ENCODE results near the gene NPHS1.

Gene NPHS1

GRCh38 chr19:35789195-35789977 lies 62.9 kb downstream of the NPHS1 start:
- H3K9me3 ChIP-seq (ENCODE audit: insufficient read depth, low read depth, low read length) = no peaks in the 10 kb centered on the region
- H3F3A ChIP-seq (ENCODE audit: low read depth) = no peaks in the 10 kb centered on the region
- no peaks in the 10 kb centered on the region for H3K79me2 ChIP-seq (ENCODE audit: insufficient read depth, low read length)
- H3K9me2 ChIP-seq (replicated peaks; ENCODE audit: low read depth, low read length) = no peaks in the 10 kb centered on the region
- H3K4me2 ChIP-seq (ENCODE audit: low read depth, low read length, poor library complexity, severe bottlenecking) = no peak overlapping the region
- H3K4me1 ChIP-seq (ENCODE audit: insufficient read depth, low read length, poor library complexity, severe bottlenecking) = no peaks in the 10 kb centered on the region
- H3K27me3 ChIP-seq (ENCODE audit: insufficient read depth, low read length, poor library complexity, severe bottlenecking) = no peaks in the 10 kb centered on the region
- no peaks in the 10 kb centered on the region; the same call in 1 of the 2 replicates for H3K36me3 ChIP-seq (ENCODE audit: insufficient read depth, low read length)
- TF ChIP-seq CTCF (conservative IDR thresholded peaks at IDR 0.05; ENCODE audit: low read length) = no peak
- TF ChIP-seq EZH2phosphoT487 (IDR thresholded peaks at IDR 0.05; ENCODE audit: borderline replicate concordance) = no peak
- H3K9ac ChIP-seq (ENCODE audit: low read depth, low read length, poor library complexity, severe bottlenecking) = no peak overlapping the region
- no peak overlapping the region for H2AFZ ChIP-seq (ENCODE audit: low read length)
- H4K20me1 ChIP-seq (ENCODE audit: insufficient read depth, low read length, poor library complexity, severe bottlenecking) = peaks cover 3% of the 10 kb centered on the region
- H3K4me3 ChIP-seq (ENCODE audit: low read length, poor library complexity, severe bottlenecking) = no peak overlapping the region

GRCh38 chr19:35788205-35788960 lies 63.9 kb downstream of the NPHS1 start:
- Histone ChIP-seq H2AFZ (ENCODE audit: low read length) (no peak overlapping the region), H4K20me1 (ENCODE audit: insufficient read depth, low read length, poor library complexity, severe bottlenecking) (peaks cover 3% of the 10 kb centered on the region), H3K79me2 (ENCODE audit: insufficient read depth, low read length) (no peaks in the 10 kb centered on the region), H3K4me2 (ENCODE audit: low read depth, low read length, poor library complexity, severe bottlenecking) (no peak overlapping the region), H3K9ac (ENCODE audit: low read depth, low read length, poor library complexity, severe bottlenecking) (no peak overlapping the region), H3K9me3 (ENCODE audit: insufficient read depth, low read depth, low read length) (no peaks in the 10 kb centered on the region), H3K4me1 (ENCODE audit: insufficient read depth, low read length, poor library complexity, severe bottlenecking) (no peaks in the 10 kb centered on the region), H3K27me3 (ENCODE audit: insufficient read depth, low read length, poor library complexity, severe bottlenecking) (no peaks in the 10 kb centered on the region), H3K4me3 (ENCODE audit: low read length, poor library complexity, severe bottlenecking) (no peak overlapping the region), H3F3A (ENCODE audit: low read depth) (no peaks in the 10 kb centered on the region), H3K9me2 (replicated peaks; ENCODE audit: low read depth, low read length) (no peaks in the 10 kb centered on the region), H3K36me3 (ENCODE audit: insufficient read depth, low read length) (no peaks in the 10 kb centered on the region; the same call in 1 of the 2 replicates)
- TF ChIP-seq CTCF (conservative IDR thresholded peaks at IDR 0.05; ENCODE audit: low read length) = no peak

DNA sequence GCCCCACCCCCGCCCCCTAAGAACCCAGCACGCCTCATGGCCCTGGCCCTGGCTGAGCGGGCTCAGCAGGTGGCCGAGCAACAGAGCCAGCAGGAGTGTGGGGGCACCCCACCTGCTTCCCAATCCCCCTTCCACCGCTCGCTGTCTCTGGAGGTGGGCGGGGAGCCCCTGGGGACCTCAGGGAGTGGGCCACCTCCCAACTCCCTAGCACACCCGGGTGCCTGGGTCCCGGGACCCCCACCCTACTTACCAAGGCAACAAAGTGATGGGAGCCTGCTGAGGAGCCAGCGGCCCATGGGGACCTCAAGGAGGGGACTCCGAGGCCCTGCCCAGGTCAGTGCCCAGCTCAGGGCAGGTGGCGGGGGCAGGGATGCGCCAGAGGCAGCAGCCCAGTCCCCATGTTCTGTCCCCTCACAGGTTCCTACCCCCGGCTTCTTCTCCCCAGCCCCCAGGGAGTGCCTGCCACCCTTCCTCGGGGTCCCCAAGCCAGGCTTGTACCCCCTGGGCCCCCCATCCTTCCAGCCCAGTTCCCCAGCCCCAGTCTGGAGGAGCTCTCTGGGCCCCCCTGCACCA lies 65.0 kb downstream of the NPHS1 start:
- no peak overlapping the region for H3K9ac ChIP-seq (ENCODE audit: low read depth, low read length, poor library complexity, severe bottlenecking)
- no peaks in the 10 kb centered on the region for H3K9me2 ChIP-seq (replicated peaks; ENCODE audit: low read depth, low read length)
- H3K4me3 ChIP-seq (ENCODE audit: low read length, poor library complexity, severe bottlenecking) = no peak overlapping the region
- peaks cover 5% of the 10 kb centered on the region; the same call in 1 of the 2 replicates for H3K36me3 ChIP-seq (ENCODE audit: insufficient read depth, low read length)
- no peaks in the 10 kb centered on the region for H3K79me2 ChIP-seq (ENCODE audit: insufficient read depth, low read length)
- H3K4me1 ChIP-seq (ENCODE audit: insufficient read depth, low read length, poor library complexity, severe bottlenecking) = no peaks in the 10 kb centered on the region
- H3K9me3 ChIP-seq (ENCODE audit: insufficient read depth, low read depth, low read length) = no peaks in the 10 kb centered on the region
- H4K20me1 ChIP-seq (ENCODE audit: insufficient read depth, low read length, poor library complexity, severe bottlenecking) = peaks cover 3% of the 10 kb centered on the region
- no peak overlapping the region for H2AFZ ChIP-seq (ENCODE audit: low read length)
- no peak overlapping the region for H3K4me2 ChIP-seq (ENCODE audit: low read depth, low read length, poor library complexity, severe bottlenecking)
- TF ChIP-seq CTCF (conservative IDR thresholded peaks at IDR 0.05; ENCODE audit: low read length) = no peak
- no peak for TF ChIP-seq EZH2phosphoT487 (IDR thresholded peaks at IDR 0.05; ENCODE audit: borderline replicate concordance)
- H3F3A ChIP-seq (ENCODE audit: low read depth) = no peaks in the 10 kb centered on the region
- H3K27me3 ChIP-seq (ENCODE audit: insufficient read depth, low read length, poor library complexity, severe bottlenecking) = no peaks in the 10 kb centered on the region

All from Loucy (cell line).